LNCAP (cell line): ENCODE data around the gene ANKZF1.

Source experiments
- TF ChIP-seq, protein P1 (sequence below): fragments of 450-650 bp; IDR thresholded peaks from 2 replicates; pipeline ENCODE4 v1.5.1; 2017; ENCODE audit warnings: mild to moderate bottlenecking

The ANKZF1 gene

DNA sequence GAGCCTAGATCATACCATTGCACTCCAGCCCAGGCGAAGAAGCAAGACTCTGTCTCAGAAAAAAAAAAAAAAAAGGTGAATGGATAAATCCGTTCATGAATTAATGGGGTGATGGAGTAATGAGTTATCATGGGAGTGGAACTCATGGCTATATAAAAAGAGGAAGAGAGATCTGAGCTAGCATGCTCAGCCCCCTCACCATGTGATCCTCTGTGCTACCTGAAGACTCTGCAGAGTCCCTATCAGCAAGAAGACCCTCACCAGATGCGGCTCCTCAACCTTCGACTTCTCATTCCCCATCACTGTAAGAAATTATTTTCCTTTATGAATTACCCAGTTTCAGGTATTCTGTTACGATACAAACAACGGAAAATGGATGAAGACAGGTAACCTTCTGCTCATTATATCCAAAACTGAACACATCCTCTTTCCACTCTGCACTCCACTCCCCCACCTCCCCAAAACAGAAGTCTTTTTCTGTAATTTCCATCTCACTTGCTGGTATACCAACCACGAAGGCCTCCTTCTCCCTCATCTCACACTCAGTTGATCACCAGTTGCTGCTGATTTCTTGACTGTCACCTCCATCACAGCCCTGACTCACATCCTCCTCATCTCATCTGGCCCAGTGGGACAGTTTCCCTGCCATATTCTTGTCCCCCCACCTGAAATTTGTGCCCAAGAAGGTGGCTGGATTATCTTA lies 42.7 kb upstream of the ANKZF1 start:
- TF ChIP-seq, protein P1, sequence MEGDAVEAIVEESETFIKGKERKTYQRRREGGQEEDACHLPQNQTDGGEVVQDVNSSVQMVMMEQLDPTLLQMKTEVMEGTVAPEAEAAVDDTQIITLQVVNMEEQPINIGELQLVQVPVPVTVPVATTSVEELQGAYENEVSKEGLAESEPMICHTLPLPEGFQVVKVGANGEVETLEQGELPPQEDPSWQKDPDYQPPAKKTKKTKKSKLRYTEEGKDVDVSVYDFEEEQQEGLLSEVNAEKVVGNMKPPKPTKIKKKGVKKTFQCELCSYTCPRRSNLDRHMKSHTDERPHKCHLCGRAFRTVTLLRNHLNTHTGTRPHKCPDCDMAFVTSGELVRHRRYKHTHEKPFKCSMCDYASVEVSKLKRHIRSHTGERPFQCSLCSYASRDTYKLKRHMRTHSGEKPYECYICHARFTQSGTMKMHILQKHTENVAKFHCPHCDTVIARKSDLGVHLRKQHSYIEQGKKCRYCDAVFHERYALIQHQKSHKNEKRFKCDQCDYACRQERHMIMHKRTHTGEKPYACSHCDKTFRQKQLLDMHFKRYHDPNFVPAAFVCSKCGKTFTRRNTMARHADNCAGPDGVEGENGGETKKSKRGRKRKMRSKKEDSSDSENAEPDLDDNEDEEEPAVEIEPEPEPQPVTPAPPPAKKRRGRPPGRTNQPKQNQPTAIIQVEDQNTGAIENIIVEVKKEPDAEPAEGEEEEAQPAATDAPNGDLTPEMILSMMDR: no peak

- TF ChIP-seq, protein P1: no peak
These were observed 32.2 kb upstream of the ANKZF1 start for GRCh38 chr2:219197388-219197787.

GRCh38 chr2:219198974-219199373 lies 30.6 kb upstream of the ANKZF1 start:
- TF ChIP-seq, protein P1: no peak

- TF ChIP-seq, protein P1: no peak
These were observed 30.0 kb upstream of the ANKZF1 start for GRCh38 chr2:219199470-219200211.

DNA sequence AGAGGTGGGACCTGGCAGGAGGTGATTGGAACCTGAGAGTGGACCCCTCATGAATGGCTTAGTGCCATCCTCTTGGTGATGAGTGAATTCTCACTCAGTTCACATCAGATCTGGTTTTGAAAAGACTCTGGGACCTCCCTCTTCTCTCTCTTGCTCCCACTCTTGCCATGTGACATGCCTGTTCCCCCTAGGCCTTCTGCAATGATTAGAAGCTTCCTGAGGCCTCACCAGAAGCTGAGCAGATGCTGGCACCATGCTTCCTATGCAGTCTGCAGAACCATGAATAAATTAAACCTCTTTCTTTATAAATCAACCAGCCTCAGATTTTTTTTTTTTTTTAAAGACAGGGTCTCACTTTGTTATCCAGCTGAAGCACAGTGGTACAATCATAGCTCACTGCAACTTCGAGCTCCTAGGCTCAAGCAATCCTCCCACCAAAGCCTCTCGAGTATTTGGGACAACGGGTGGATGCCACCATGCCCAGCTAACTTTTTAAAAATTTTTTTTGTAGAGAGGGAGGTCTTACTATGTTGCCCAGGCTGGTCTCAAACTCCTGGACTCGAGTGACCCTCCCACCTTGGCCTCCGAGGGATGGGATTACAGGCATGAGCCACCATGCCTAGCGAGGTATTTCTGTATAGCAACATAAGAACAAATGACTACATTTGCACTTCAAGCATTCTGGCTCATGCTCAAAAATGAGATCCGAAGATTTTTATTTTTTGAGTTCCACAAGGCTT lies 25.0 kb upstream of the ANKZF1 start:
- TF ChIP-seq, protein P1: no peak

DNA sequence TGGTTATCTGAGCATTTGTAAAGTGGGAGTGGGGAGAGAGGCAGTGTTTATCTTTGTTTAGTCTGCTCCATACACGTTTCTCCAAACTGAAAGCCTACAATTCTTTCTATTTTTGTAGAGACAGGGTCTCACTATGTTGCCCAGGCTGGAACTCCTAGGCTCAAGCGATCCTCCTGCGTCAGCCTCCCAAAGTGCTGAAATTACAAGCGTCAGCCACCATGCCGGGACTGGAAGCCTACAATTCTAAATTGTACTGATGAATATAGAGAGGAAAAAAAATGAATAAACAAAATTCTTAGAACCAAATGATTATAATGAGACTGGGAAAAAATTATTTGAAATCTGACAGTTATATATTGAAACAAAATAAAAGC lies 24.5 kb upstream of the ANKZF1 start:
- TF ChIP-seq, protein P1: no peak

- TF ChIP-seq, protein P1: no peak
These were observed 23.7 kb upstream of the ANKZF1 start for GRCh38 chr2:219205981-219206327.
